Mucosa of descending colon (tissue), 3 donors: Measurements from ENCODE around the gene MEGF6. TPM values are rescaled to one million over a fixed set of nuclear protein-coding genes. Genes with fewer than 3 reads are reported as not detected.

Experiments used
- ATAC-seq: fragments of 200-7000 bp; cut with Tn5 transposase; one replicate; pipeline ENCODE4 v1.9.1; 2020; ENCODE audit warnings: mild to moderate bottlenecking, moderate library complexity
- DNase-seq, 3 donors: peaks; one replicate each; pipeline ENCODE4 v3.0.0-alpha.2; 2020
- H3K36me3 ChIP-seq: fragments of 200-600 bp; one replicate; pipeline ENCODE4 v1.8.0; 2021; ENCODE audit warnings: low read depth, mild to moderate bottlenecking
- H3K4me1 ChIP-seq: fragments of 200-600 bp; one replicate; pipeline ENCODE4 v1.8.0; 2021; ENCODE audit warnings: low read depth, mild to moderate bottlenecking
- H3K4me3 ChIP-seq: fragments of 200-600 bp; one replicate; pipeline ENCODE4 v1.8.0; 2021; ENCODE audit warnings: mild to moderate bottlenecking
- H3K9me3 ChIP-seq: fragments of 200-600 bp; one replicate; pipeline ENCODE4 v1.8.0; 2021; ENCODE audit warnings: mild to moderate bottlenecking
- intact Hi-C, 2 donors: fragments of 100-400 bp; cut with DNase I in 1 of 2; cut with micrococcal nuclease in 1 of 2; formaldehyde crosslinking; loops; one replicate each; pipeline versions ENCODE4 v1.11.0 to v1.11.1; 2022; cut with DNase I, micrococcal nuclease
- microRNA-seq: library from miRNA; unstranded; fragments of <30 nt; microRNA quantifications from one replicate; pipeline ENCODE4, GENCODE V29; 2019
- total RNA-seq, 3 donors: library from RNA; stranded (reverse); fragmentation: NEBNext Ultra II Directional in 2 of 3; extraction: Animal tissue kit (Norgen Biotek cat#: 25700) in 2 of 3; gene quantifications; one replicate each; pipeline versions ENCODE4 v1.2.1 to v1.2.4, GENCODE V29; 2021 to 2023
- TF ChIP-seq, protein P1 (sequence below): fragments of 200-600 bp; IDR thresholded peaks from one replicate; pipeline ENCODE4 v1.8.0; 2022; ENCODE audit warnings: antibody characterized with exemption, mild to moderate bottlenecking
- donor health status: DM: no; HTN: no; CAD: no; lungs with moderate emphysema.
- donor health status: DM: no; HTN: no; CAD: no.
- donor health status: DM: no; HTN: yes; CAD: no.

MEGF6 gene
- total RNA-seq, 3 donors from 2014 or later = 6.2 to 12.2 (median 8.5) TPM

GRCh38 chr1:3440711-3441409 is 170.4 kb downstream of the MEGF6 start:
- H3K4me1 ChIP-seq = no peaks in the 10 kb centered on the region
- ATAC-seq = no peak
- TF ChIP-seq, protein P1, sequence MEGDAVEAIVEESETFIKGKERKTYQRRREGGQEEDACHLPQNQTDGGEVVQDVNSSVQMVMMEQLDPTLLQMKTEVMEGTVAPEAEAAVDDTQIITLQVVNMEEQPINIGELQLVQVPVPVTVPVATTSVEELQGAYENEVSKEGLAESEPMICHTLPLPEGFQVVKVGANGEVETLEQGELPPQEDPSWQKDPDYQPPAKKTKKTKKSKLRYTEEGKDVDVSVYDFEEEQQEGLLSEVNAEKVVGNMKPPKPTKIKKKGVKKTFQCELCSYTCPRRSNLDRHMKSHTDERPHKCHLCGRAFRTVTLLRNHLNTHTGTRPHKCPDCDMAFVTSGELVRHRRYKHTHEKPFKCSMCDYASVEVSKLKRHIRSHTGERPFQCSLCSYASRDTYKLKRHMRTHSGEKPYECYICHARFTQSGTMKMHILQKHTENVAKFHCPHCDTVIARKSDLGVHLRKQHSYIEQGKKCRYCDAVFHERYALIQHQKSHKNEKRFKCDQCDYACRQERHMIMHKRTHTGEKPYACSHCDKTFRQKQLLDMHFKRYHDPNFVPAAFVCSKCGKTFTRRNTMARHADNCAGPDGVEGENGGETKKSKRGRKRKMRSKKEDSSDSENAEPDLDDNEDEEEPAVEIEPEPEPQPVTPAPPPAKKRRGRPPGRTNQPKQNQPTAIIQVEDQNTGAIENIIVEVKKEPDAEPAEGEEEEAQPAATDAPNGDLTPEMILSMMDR = no peak
- no peaks in the 10 kb centered on the region for H3K9me3 ChIP-seq
- H3K4me3 ChIP-seq = no peak overlapping the region
- peak in 1 of 3 donors; percentile 23 for DNase-seq
- no peaks in the 10 kb centered on the region for H3K36me3 ChIP-seq
- intact Hi-C loops = no loop called here

DNA sequence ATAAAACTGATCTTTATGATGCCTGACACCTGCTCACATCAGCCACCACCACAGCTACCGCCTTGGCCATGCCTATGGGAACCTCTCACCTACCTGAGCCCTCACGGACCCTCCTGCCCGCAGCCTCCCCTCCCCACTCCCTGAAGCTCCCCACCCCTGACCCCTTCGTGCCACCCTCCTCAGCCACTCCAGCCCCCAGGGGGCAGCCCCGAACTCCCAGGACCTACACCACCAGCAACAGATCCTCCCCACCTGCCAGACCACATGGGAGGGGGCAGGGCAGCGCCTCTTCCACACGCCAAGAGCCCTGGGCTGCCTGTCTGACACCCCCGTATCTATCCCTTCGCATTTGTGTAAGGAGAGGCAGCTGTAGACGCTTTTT is 171.0 kb downstream of the MEGF6 start:
- ATAC-seq = no peak
- intact Hi-C loops = no loop called here
- Histone ChIP-seq H3K9me3 (no peaks in the 10 kb centered on the region), H3K36me3 (no peaks in the 10 kb centered on the region), H3K4me3 (no peak overlapping the region), H3K4me1 (no peaks in the 10 kb centered on the region)
- peak in 1 of 3 donors; percentile 27 for DNase-seq
- TF ChIP-seq, protein P1 = no peak

Small RNA genes within 50 kb of the gene (microRNA-seq; reads per million reads assigned to microRNA genes)
- not detected for gene MIR551A

Other genes starting within 250 kb of the MEGF6 start
- gene ARHGEF16, start 156.8 kb downstream of the MEGF6 start, total RNA-seq = 100 to 1,000 TPM in 1 of 3 donors, 10 to 100 TPM in 2; 51.2 to 101 (median 90.2) TPM
- 10 to 100 TPM; 70.4 to 96.0 (median 76.1) TPM for gene TPRG1L, start 13.5 kb upstream of the MEGF6 start, total RNA-seq
- 10 to 100 TPM; 19.2 to 26.3 (median 21.0) TPM for gene WRAP73, start 38.6 kb upstream of the MEGF6 start, total RNA-seq
- under 1 TPM; 0.12 to 0.63 (median 0.51) TPM for gene TP73, start 41.0 kb upstream of the MEGF6 start, total RNA-seq
- gene CCDC27, start 140.9 kb upstream of the MEGF6 start, total RNA-seq = not detected
- 10 to 100 TPM in 1 of 3 donors, 1 to 10 TPM in 2; 1.6 to 16.1 (median 2.6) TPM for gene SMIM1, start 161.2 kb upstream of the MEGF6 start, total RNA-seq
- gene LRRC47, start 185.0 kb upstream of the MEGF6 start, total RNA-seq = 10 to 100 TPM; 33.2 to 58.9 (median 34.7) TPM
- gene CEP104, start 245.7 kb upstream of the MEGF6 start, total RNA-seq = 10 to 100 TPM; 33.4 to 62.0 (median 36.1) TPM
- 1 to 10 TPM; 7.6 to 9.2 (median 8.4) TPM for gene DFFB, start 246.0 kb upstream of the MEGF6 start, total RNA-seq